Stimulated activated CD4-positive, alpha-beta T cell treated with anti-CD3 and anti-CD28 coated beads, Interleukin-4, amount 100 ng/mL, for 24 hours (primary cell): ENCODE measurements around the gene SKIC2.
"Not testable (repeated sequence)": the region's sequence is repeated elsewhere in the genome, so short reads cannot be mapped to it uniquely, and the experiment has no call there.

Experiments
- DNase-seq: peaks from one replicate; pipeline ENCODE4 v3.0.0-alpha.2; 2020

SKIC2 gene

GRCh38 chr6:31969712-31970603, 11.0 kb downstream of the SKIC2 start:
- no peak for DNase-seq

GRCh38 chr6:31970604-31971271, 11.8 kb downstream of the SKIC2 start:
- DNase-seq: no peak

GRCh38 chr6:31971279-31971992, 12.5 kb downstream of the SKIC2 start:
- DNase-seq: no peak

- peak; percentile 98 for DNase-seq
These were observed 13.2 kb downstream of the SKIC2 start, which contains the start of gene DXO for GRCh38 chr6:31971993-31972708. TSS of gene DXO (minus strand) at chr6:31972138. CDS start at chr6:31971675, 463 bp downstream.

GRCh38 chr6:31972709-31973350, 13.9 kb downstream of the SKIC2 start:
- no peak for DNase-seq

GRCh38 chr6:31976065-31976464, 17.1 kb downstream of the SKIC2 start:
- not testable (repeated sequence) for DNase-seq

- DNase-seq: no peak
These were observed 18.9 kb downstream of the SKIC2 start for GRCh38 chr6:31977816-31978431.

- no peak for DNase-seq
These were observed 19.9 kb downstream of the SKIC2 start for GRCh38 chr6:31978831-31979230.

GRCh38 chr6:31979238-31979898, 20.4 kb downstream of the SKIC2 start:
- DNase-seq: no peak

GRCh38 chr6:31980195-31980876, 21.4 kb downstream of the SKIC2 start:
- not testable (repeated sequence) for DNase-seq

GRCh38 chr6:31980998-31981397, 22.0 kb downstream of the SKIC2 start:
- not testable (repeated sequence) for DNase-seq

- not testable (repeated sequence) for DNase-seq
These were observed 22.8 kb downstream of the SKIC2 start, which contains the start of gene C4A for GRCh38 chr6:31981744-31982143. TSS of gene C4A (plus strand) at chr6:31982057. CDS start at chr6:31982108, 51 bp downstream.

GRCh38 chr6:31989363-31989762, 30.4 kb downstream of the SKIC2 start:
- DNase-seq: not testable (repeated sequence)

- DNase-seq: not testable (repeated sequence)
These were observed 35.4 kb downstream of the SKIC2 start for GRCh38 chr6:31994421-31994820.

GRCh38 chr6:31996385-31996784, 37.4 kb downstream of the SKIC2 start:
- DNase-seq: not testable (repeated sequence)

- not testable (repeated sequence) for DNase-seq
These were observed 43.7 kb downstream of the SKIC2 start for GRCh38 chr6:32002546-32003268.

- DNase-seq: not testable (repeated sequence)
These were observed 44.3 kb downstream of the SKIC2 start for GRCh38 chr6:32003301-32003700.

GRCh38 chr6:32004393-32004792, 45.4 kb downstream of the SKIC2 start:
- not testable (repeated sequence) for DNase-seq

- DNase-seq: peak; percentile 2
These were observed 46.0 kb downstream of the SKIC2 start for GRCh38 chr6:32004864-32005537.
